GM18498 (cell line): ENCODE measurements around the gene SERPINB12.

Source experiments
- ATAC-seq: cut with Tn5 transposase; IDR thresholded peaks from one replicate; pipeline ENCODE4 v1.9.1; 2021; ENCODE audit warnings: mild to moderate bottlenecking, moderate library complexity; ENCODE audit not compliant: unreplicated experiment

The SERPINB12 gene

GRCh38 chr18:63542069-63542468 is at the start of gene SERPINB12:
SERPINB12 (plus strand) TSS chr18:63542369; CDS start chr18:63556160, 13,791 bp downstream.
- ATAC-seq, result no peak

GRCh38 chr18:63492851-63493250 is 49.3 kb upstream of the SERPINB12 start:
- ATAC-seq, result no peak

- ATAC-seq, result no peak
These were observed 46.5 kb upstream of the SERPINB12 start for GRCh38 chr18:63495675-63496074.

GRCh38 chr18:63505566-63506335 is 36.4 kb upstream of the SERPINB12 start:
- no peak for ATAC-seq

- ATAC-seq, result no peak
These were observed 35.9 kb upstream of the SERPINB12 start for GRCh38 chr18:63506336-63506646.

GRCh38 chr18:63508596-63508995 is 33.6 kb upstream of the SERPINB12 start:
- no peak for ATAC-seq

GRCh38 chr18:63511285-63511684 is 30.9 kb upstream of the SERPINB12 start:
- ATAC-seq, result no peak

- no peak for ATAC-seq
These were observed 27.8 kb upstream of the SERPINB12 start for GRCh38 chr18:63514326-63514725.

GRCh38 chr18:63514888-63515678 is 27.1 kb upstream of the SERPINB12 start:
- ATAC-seq, result no peak

GRCh38 chr18:63515801-63516200 is 26.4 kb upstream of the SERPINB12 start:
- no peak for ATAC-seq

- peak; percentile 92 for ATAC-seq
These were observed 23.8 kb upstream of the SERPINB12 start for GRCh38 chr18:63518178-63519012.

- ATAC-seq, result no peak
These were observed 22.0 kb upstream of the SERPINB12 start for GRCh38 chr18:63520053-63520685.

- ATAC-seq, result no peak
These were observed 18.5 kb upstream of the SERPINB12 start for GRCh38 chr18:63523660-63524059.

GRCh38 chr18:63527251-63527650 is 14.9 kb upstream of the SERPINB12 start:
- no peak for ATAC-seq

GRCh38 chr18:63528863-63529492 is 13.2 kb upstream of the SERPINB12 start:
- no peak for ATAC-seq

GRCh38 chr18:63532471-63532870 is 9.7 kb upstream of the SERPINB12 start:
- no peak for ATAC-seq

GRCh38 chr18:63534615-63535014 is 7.6 kb upstream of the SERPINB12 start:
- ATAC-seq, result no peak

GRCh38 chr18:63539904-63540510 is 2.2 kb upstream of the SERPINB12 start:
- no peak for ATAC-seq

GRCh38 chr18:63544017-63544416 is 1.8 kb downstream of the SERPINB12 start:
- ATAC-seq, result no peak

- ATAC-seq, result no peak
These were observed 2.8 kb downstream of the SERPINB12 start for GRCh38 chr18:63545000-63545399.
